GM21576 (cell line): ENCODE data around the gene SPX.

Experiments used
- ATAC-seq: cut with Tn5 transposase; IDR thresholded peaks from one replicate; pipeline ENCODE4 v1.9.1; 2021; ENCODE audit warnings: mild to moderate bottlenecking, moderate library complexity; ENCODE audit not compliant: unreplicated experiment

Gene SPX

DNA sequence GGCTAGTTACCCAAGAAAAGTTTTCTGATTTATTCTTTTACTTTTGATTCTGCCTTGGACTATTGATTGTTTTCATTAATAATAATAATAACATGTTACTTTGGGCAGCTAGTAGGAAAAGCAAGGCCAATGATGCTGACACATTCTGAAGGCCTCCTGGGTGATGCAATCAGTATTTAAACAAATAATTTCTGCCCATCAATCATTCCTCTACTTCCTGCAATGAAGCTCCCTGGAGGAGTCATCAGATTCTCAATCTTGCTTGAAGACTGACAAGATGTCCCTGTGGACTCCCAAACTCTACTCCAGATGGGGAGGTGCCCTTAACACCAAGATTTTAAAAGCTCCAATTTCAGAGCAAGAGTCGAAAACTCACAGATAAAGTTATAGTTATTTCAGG lies at the start of gene SPX:
Gene SPX, plus strand, starts transcription at position 244 of the 400 bp plus-strand sequence. CDS start 177 bp downstream, outside the sequence.
- no peak for ATAC-seq

- no peak for ATAC-seq
Measured at GRCh38 chr12:21476949-21477348, 49.1 kb upstream of the SPX start.

DNA sequence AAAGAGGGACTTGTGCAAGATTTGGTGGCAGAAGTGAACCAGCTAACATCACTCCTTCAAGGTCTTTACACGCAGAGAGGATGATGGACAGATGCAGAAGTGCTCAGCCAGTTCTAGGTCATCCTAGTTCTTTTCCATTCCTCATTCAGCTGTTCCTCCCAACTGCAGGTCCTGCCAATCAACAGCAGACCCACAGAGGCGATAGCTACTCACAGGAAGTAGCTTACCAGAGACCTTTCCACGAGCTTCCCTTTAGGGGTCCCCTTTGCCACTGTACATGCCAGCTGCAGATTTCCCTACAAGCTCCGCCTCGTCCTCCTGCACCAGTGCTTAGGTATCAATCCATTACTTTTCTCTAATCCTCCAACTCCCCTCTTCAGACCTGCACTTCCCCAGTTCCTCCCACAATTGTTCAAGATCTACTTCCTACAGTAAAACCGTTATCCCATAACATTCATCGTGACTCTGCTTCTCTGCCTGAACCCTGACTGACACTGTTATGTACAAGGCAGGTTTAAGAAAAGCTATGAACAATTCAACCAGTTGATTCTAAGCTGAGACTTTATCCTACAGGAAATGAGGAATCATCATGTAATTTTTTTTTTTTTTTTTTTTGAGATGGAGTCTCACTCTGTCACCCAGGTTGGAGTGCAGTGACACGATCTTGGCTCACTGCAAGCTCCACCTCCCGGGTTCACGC lies 47.2 kb upstream of the SPX start:
- ATAC-seq: no peak

- no peak for ATAC-seq
Measured at GRCh38 chr12:21483531-21483930, 42.6 kb upstream of the SPX start.

- ATAC-seq: no peak
Measured at GRCh38 chr12:21485998-21486397, 40.1 kb upstream of the SPX start.

- ATAC-seq: no peak
Measured at GRCh38 chr12:21499765-21500164, 26.3 kb upstream of the SPX start.

- peak; percentile 2 for ATAC-seq
Measured at GRCh38 chr12:21500786-21501257, 25.3 kb upstream of the SPX start.

DNA sequence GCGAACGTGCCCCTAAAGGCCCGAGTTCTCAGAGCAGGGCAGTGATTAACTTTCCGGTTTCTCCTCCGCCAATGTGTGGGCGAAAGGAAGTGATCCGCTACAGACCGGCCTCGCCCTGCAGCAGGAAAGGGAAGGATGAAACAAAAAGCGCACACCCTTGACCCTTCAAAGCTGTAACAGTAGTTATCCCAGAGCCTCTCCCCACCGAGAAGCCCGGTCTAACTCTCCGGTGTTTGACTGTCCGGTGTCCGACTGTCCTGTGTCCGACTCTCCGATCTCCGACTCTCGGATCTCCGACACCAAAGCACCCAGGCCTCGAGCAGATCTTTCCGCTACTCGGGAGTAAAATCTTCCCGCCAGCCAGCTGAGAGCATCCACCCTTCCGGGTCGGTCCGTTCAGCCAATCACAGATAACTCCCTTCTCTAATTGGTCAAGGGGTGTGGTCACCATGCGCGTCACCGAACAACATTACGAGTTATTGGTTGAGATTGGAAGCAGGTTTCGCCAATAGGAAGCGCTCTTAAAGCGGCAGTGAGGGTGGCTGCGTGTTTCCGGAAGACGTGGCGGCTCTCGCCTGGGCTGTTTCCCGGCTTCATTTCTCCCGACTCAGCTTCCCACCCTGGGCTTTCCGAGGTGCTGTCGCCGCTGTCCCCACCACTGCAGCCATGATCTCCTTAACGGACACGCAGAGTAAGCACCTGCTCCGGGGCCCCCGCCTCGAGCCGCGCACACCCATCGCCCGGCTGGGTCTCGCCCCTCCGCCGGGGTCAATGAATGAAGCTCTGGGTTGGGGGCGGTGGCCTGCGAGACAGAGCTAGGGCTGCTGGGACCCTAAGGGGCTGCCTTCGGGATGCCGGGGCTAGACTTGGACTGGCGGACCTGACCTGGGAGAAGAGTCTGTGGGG lies 24.6 kb upstream of the SPX start, which contains the start of the genes GOLT1B and RECQL:
Gene GOLT1B, plus strand, starts transcription at position 532 of the 906 bp plus-strand sequence. Its CDS starts 135 bp downstream, at position 667.
Gene RECQL, minus strand, starts transcription at position 378 of the 906 bp plus-strand sequence. CDS start 2,065 bp downstream, outside the sequence.
- ATAC-seq: peak; percentile 99

GRCh38 chr12:21502164-21502496 lies 24.0 kb upstream of the SPX start:
- ATAC-seq: peak; percentile 5

DNA sequence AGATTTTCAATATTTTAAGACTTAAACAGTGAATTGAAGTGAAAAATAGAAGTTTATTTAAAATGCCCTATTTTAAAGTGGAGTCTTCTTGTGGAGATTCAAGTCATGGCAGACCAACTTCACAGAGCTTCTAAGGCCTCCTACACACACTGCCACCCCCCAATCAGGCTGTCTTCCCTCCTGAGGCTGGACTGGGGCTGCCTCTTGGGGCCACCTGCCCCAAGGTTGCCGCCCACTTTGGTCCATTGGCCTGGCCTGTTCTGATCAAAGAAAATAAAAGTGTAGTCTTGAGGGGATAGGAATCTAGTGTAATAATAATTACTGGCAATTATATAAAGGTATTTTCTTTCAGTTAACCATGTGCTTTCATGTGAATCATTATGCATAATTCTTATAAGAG lies 23.2 kb upstream of the SPX start:
- ATAC-seq: no peak

DNA sequence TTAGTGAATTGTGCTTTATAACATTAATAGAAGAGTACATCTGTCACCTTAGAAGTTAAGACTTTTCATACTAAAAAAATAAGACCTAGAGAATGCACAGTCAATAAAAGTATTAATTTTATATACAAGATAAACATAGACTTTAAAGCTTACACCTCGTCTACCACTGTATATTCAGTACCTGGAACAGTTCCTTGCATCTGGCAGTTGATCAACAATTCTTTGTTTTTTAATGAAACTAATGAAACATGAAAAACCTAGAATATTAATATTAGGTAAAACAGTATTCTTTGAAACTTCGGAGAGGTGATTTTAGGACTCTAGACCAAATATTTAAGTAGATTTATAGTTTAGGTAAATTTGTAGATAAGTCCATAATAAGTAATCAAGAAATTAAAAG lies 20.2 kb upstream of the SPX start:
- ATAC-seq: no peak

- ATAC-seq: no peak
Measured at GRCh38 chr12:21507849-21508248, 18.2 kb upstream of the SPX start.

DNA sequence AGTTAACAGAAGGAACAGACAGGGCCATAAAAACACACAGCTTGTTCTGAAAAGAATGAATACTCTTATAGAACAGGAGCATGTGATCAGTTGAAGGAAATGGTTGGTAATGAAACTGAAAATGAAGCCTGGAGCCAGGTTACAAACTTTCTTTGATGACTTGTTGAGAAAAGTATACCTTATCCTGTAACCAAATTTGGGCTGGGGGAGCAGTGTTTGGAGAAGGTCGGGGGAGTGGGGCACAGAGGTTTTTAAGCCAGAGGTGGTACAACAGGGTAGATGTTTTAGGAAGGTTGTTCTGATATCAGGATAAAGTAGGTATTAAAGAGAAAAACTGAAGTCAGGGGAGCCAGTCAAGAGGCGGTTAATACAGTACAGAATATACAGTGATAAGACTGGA lies 16.3 kb upstream of the SPX start:
- peak; percentile 97 for ATAC-seq

DNA sequence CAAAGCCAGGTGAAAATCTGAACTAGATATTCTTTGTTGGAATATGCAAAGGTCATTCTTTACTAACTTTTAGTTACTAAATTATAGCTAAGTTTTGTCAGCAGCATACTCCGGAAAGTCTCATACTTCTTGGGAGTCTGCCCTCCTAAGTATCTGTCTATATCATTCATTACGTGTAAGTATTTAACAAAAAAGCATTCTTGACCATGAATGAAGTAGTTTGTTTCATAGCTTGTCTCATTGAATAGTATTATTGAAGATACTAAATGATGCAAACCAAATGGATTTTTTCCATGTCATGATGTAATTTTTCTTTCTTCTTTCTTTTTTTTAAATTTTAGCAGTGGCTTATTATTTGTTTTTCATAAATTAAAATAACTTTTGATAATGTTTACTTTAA lies 9.8 kb upstream of the SPX start:
- no peak for ATAC-seq

- ATAC-seq: no peak
Measured at GRCh38 chr12:21518451-21518850, 7.6 kb upstream of the SPX start.

DNA sequence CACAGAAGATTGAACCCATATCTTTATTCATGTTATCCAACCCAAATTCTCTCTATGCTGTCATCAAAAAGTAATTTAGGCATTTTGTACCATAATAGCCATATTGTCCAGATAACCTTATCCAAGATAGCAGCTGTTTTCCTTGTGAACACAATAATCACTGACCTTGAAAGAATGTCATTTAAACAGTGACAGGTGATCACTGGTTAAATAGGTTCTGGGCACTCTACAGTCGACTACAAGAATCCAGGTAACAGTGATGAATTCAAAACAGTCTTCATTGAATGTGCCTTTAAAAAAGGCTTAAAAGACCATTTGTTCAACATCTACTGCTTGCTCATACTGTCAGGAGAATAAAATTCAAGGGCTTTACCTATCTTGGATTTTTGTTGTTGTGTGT lies 4.6 kb upstream of the SPX start:
- ATAC-seq: no peak

DNA sequence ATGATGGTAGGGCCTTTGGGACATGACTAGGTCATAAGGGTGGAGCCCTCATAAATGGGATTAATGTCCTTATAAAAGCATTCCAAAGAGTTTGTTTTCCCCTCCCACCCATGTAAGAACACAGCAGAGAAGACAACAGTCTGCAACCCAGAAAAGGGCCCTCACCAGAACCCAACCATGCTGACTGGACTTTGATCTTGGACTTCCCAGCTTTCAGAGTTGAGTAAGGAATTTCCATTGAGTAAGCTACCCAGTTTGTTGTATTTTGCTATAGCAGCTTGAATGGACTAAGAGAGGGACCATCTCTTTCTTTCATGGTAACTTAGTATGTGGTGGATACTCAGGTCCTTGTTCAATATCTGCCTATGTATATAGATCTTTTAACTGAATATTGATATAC lies 2.9 kb upstream of the SPX start:
- ATAC-seq: no peak

DNA sequence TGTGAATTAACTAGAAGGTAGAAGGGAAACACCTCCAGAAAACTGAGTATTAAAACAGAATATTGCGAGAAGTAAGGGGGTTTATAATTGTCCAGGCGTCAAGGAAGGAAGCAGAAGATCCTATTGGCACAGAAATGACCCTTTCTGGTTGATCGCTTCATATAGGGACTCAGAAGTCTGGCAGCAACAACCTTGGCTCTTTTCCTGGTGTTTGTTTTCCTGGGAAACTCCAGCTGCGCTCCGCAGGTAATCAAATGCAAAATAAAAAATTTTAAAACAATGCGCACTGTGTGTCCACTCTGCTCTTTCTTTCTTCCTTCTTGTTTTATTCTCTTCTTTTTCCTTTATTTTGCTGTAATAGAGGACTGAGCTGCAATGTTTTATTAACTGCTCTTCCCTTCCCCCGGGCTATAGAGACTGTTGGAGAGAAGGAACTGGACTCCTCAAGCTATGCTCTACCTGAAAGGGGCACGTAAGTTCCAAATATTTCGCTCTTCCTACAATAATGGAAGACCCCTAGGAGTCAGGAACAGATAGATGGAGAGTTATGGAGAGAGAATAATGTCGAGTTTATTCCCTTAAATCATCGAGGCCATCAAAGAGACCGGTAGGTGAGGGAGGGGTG lies 737 bp downstream of the SPX start:
- no peak for ATAC-seq

DNA sequence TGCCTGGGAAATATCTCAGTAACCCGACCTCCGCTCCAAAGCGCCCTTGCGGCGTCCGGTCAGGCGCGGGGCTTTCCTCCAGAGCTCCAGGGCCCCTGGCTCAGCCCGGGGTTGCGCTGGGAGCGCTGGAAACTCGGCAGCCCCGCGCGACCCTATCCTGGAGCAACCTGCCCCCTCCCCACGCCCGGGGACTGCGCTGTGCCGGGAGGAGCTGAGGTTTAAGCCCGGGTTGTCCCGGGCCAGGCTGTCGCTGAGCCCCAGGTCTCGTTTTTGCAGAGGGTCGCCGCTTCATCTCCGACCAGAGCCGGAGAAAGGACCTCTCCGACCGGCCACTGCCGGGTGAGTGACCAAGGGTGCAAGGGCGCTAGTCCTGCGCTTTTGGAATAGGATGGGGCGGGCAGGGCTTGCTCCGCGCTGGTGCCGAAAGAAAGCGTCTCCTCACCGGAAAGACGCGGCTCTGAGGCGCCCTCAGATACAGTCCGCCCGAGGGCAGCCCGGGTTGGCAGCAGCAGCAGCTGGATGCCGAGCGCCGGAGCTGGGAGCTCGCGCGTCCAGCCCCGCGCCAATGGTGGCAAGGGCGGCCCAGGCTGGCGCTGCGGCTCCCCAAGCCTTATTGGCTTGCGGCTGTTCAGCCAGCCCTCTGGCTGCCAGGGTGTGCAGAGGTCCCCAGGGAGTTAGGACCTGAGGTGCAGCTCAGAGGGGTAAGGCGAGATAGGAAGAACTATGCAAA lies 1.5 kb downstream of the SPX start:
- ATAC-seq: peak; percentile 95

GRCh38 chr12:21528953-21529352 lies 2.9 kb downstream of the SPX start:
- no peak for ATAC-seq

DNA sequence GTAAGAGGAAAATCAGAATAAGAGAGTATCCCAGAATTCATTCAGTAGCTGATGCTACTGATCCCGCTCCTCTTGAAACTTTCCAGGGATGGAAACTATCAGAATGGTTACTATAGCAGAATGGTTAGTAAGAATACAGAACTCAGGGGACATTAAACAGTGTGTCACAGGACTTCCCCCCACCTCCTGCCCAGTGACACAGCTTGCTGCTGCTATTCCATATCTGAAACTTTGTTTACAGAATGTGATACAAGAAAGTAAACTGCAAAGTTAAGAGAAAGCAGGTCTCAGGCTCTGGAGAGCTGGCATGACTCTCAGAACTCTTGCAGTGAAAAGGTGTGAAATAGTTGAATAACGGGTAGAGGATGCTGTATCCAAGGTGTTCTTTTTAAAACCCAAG lies 3.4 kb downstream of the SPX start:
- ATAC-seq: no peak
